GM12878 (cell line): ENCODE data around the gene GRIK4. TPM values are rescaled to one million over a fixed set of nuclear protein-coding genes. Genes with fewer than 3 reads are reported as not detected.
A peak's percentile ranks its signal among the peaks of the same experiment; 100 is the strongest.

Source experiments
- ASH2L ChIP-seq: fragments of 300-600, 200-600 bp; sonication (generic); IDR thresholded peaks from 2 replicates; pipeline ENCODE4 v1.6.1; 2017; ENCODE audit warnings: low read depth, mild to moderate bottlenecking, borderline replicate concordance
- BHLHE40 ChIP-seq, 2 experiments: fragments of 450-650 bp in 1 of 2; IDR thresholded peaks; 2 replicates each; pipeline ENCODE4 v1.6.1; 2011 to 2017; ENCODE audit warnings: low read depth in 2 of 2, borderline replicate concordance in 1 of 2, improper control_type of control experiment in 1 of 2, low read length in 1 of 2, mild to moderate bottlenecking in 1 of 2
- CHD2 ChIP-seq: IDR thresholded peaks from 2 replicates; pipeline ENCODE4 v1.6.1; 2011; ENCODE audit warnings: low read depth, low read length, improper control_type of control experiment, borderline replicate concordance
- CHD4 ChIP-seq: fragments of 200-600 bp; sonication (generic); IDR thresholded peaks from 2 replicates; pipeline ENCODE4 v1.6.1; 2016; ENCODE audit warnings: mild to moderate bottlenecking
- CTCF ChIP-seq, 3 experiments: IDR thresholded peaks in 2 of 3; conservative IDR thresholded peaks in 1 of 3; 2 replicates each; pipeline ENCODE4 v1.5.1; 2011; ENCODE audit warnings: low read depth in 3 of 3, low read length in 3 of 3, mild to moderate bottlenecking in 3 of 3, control low read depth in 2 of 3, moderate library complexity in 2 of 3, inconsistent platforms in 1 of 3, mixed read lengths in 1 of 3; ENCODE audit not compliant: control insufficient read depth in 2 of 3, insufficient read depth in 1 of 3; ENCODE audit errors: extremely low read depth in 1 of 3
- EGR1 ChIP-seq, 2 experiments: IDR thresholded peaks; 1 replicate in 1 of 2; 2 replicates in 1 of 2; pipeline ENCODE4 v1.6.1; 2011 to 2012; ENCODE audit warnings: low read depth in 2 of 2, low read length in 2 of 2, borderline replicate concordance in 1 of 2, mild to moderate bottlenecking in 1 of 2, moderate library complexity in 1 of 2
- FOXK2 ChIP-seq: fragments of 450-650 bp; IDR thresholded peaks from 2 replicates; pipeline ENCODE4 v1.6.1; 2017; ENCODE audit warnings: mild to moderate bottlenecking, moderate library complexity
- HDAC2 ChIP-seq: fragments of 200-600 bp; sonication (generic); IDR thresholded peaks from 2 replicates; pipeline ENCODE4 v1.6.1; 2017
- KAT2A ChIP-seq: conservative IDR thresholded peaks from 2 replicates; pipeline ENCODE4 v1.6.1; 2011; ENCODE audit warnings: low read depth, low read length; ENCODE audit not compliant: control insufficient read depth
- MEF2A ChIP-seq: IDR thresholded peaks from 2 replicates; pipeline ENCODE4 v1.6.1; 2011; ENCODE audit warnings: low read depth, mild to moderate bottlenecking, low read length, moderate library complexity; ENCODE audit not compliant: insufficient read depth
- NBN ChIP-seq: fragments of 450-650 bp; IDR thresholded peaks from 2 replicates; pipeline ENCODE4 v1.6.1; 2016
- NFYA ChIP-seq: IDR thresholded peaks from 2 replicates; pipeline ENCODE4 v1.6.1; 2011; ENCODE audit warnings: low read depth, mild to moderate bottlenecking, low read length, improper control_type of control experiment, borderline replicate concordance
- NR2F1 ChIP-seq: fragments of 450-650 bp; conservative IDR thresholded peaks from 2 replicates; pipeline ENCODE4 v1.6.1; 2017; ENCODE audit warnings: mild to moderate bottlenecking
- POLR2A ChIP-seq: IDR thresholded peaks from 2 replicates; pipeline ENCODE4 v1.6.1; 2011; ENCODE audit warnings: low read depth, mild to moderate bottlenecking, low read length
- POU2F2 ChIP-seq: IDR thresholded peaks from 3 replicates; pipeline ENCODE4 v1.6.1; 2011; ENCODE audit warnings: low read depth, mild to moderate bottlenecking, low read length, borderline replicate concordance
- RELA ChIP-seq: fragments of 450-650 bp; IDR thresholded peaks from 2 replicates; pipeline ENCODE4 v1.8.0; 2014; ENCODE audit warnings: borderline replicate concordance; ENCODE audit not compliant: partially characterized antibody
- SMC3 ChIP-seq: IDR thresholded peaks from 2 replicates; pipeline ENCODE4 v1.6.1; 2011; ENCODE audit warnings: low read length, improper control_type of control experiment, borderline replicate concordance
- SRF ChIP-seq, 2 experiments: IDR thresholded peaks; 2 replicates each; pipeline ENCODE4 v1.6.1; 2011; ENCODE audit warnings: low read depth in 2 of 2, low read length in 2 of 2, mild to moderate bottlenecking in 1 of 2, moderate library complexity in 1 of 2
- TARDBP ChIP-seq: IDR thresholded peaks from 2 replicates; pipeline ENCODE4 v1.6.1; 2016; ENCODE audit warnings: borderline replicate concordance
- TCF12 ChIP-seq: IDR thresholded peaks from 2 replicates; pipeline ENCODE4 v1.6.1; 2011; ENCODE audit warnings: low read depth, mild to moderate bottlenecking, low read length
- YY1 ChIP-seq: IDR thresholded peaks from 2 replicates; pipeline ENCODE4 v1.6.1; 2011; ENCODE audit warnings: low read depth, mild to moderate bottlenecking, low read length
- ZNF217 ChIP-seq: fragments of 450-650 bp; IDR thresholded peaks from 2 replicates; pipeline ENCODE4 v1.6.1; 2017; ENCODE audit warnings: antibody characterized with exemption, mild to moderate bottlenecking
- ZNF274 ChIP-seq: IDR thresholded peaks from one replicate; pipeline ENCODE4 v1.8.0; 2011; ENCODE audit not compliant: insufficient read length, insufficient read depth
- ZNF384 ChIP-seq: IDR thresholded peaks from 2 replicates; pipeline ENCODE4 v1.6.1; 2012; ENCODE audit warnings: low read depth, mild to moderate bottlenecking, low read length, improper control_type of control experiment, borderline replicate concordance
- ZNF592 ChIP-seq: fragments of 450-650 bp; IDR thresholded peaks from 2 replicates; pipeline ENCODE4 v1.6.1; 2017; ENCODE audit warnings: mild to moderate bottlenecking, moderate library complexity
- ZNF622 ChIP-seq: fragments of 450-650 bp; IDR thresholded peaks from 2 replicates; pipeline ENCODE4 v1.6.1; 2017; ENCODE audit warnings: mild to moderate bottlenecking, inconsistent platforms
- ZSCAN29 ChIP-seq: fragments of 450-650 bp; IDR thresholded peaks from 2 replicates; pipeline ENCODE4 v1.6.1; 2017; ENCODE audit warnings: mild to moderate bottlenecking, moderate library complexity
- ZZZ3 ChIP-seq: IDR thresholded peaks from 2 replicates; pipeline ENCODE4 v1.6.1; 2011; ENCODE audit warnings: low read depth; ENCODE audit not compliant: control insufficient read depth, insufficient read length
- polyA plus RNA-seq, 11 experiments: library from polyadenylated mRNA; depleted of rRNA in 4 of 11; unstranded in 6 of 11; stranded (reverse) in 5 of 11; fragments of >200 nt; fragmentation: Nextera tagmentation in 4 of 11; fragmentation: Illumina TruSeq in 1 of 11; extraction: Ambion mirVana in 4 of 11; extraction: Trizol in 1 of 11; gene quantifications; 1 replicate in 1 of 11; 2 replicates in 10 of 11; pipeline versions ENCODE4 v1.2.1 to v1.2.3, GENCODE V29; 2011 to 2016; ENCODE audit warnings: inconsistent platforms in 2 of 11, missing spikeins in 2 of 11, low read depth in 1 of 11
- total RNA-seq, 4 experiments: library from RNA; depleted of rRNA in 3 of 4; stranded (reverse); fragments of >200 nt in 3 of 4; fragmentation: Illumina TruSeq in 1 of 4; extraction: Trizol in 1 of 4; gene quantifications; 2 replicates each; pipeline versions ENCODE4 v1.2.1 to v1.2.3, GENCODE V29; 2013 to 2021

GRIK4 gene
- total and polyA plus RNA-seq, 10 of the 15 experiments (the other 5 are each of a cell fraction or from before 2014, with no cell fraction given), result 0.33 to 3.6 (median 0.72) TPM

GRCh38 chr11:120511116-120511819, at the start of gene GRIK4 (continued):
- TF ChIP-seq ZNF592 (0 out of 2 replicates have a peak, but pooled peaks have one; percentile 20), CTCF (IDR thresholded peaks at IDR 0.05 in 2 of 3, conservative IDR thresholded peaks at IDR 0.05 in 1 of 3; ENCODE audit: control insufficient read depth in 2 of 3, extremely low read depth in 1 of 3, insufficient read depth in 1 of 3, low read depth in 3 of 3, low read length in 3 of 3) (peak; percentile 88 to 98 (median 92)), NBN (0 out of 2 replicates have a peak, but pooled peaks have one; percentile 31), FOXK2 (no peak), SRF (IDR thresholded peaks at IDR 0.05; ENCODE audit: low read depth in 2 of 2, low read length in 2 of 2) (no peak), RELA (no peak), NR2F1 (no peak), YY1 (peak; percentile 69), POLR2A (no peak), TCF12 (no peak), KAT2A (no peak), CHD2 (no peak), TARDBP (no peak), ZZZ3 (no peak), NFYA (no peak), ZNF274 (no peak), HDAC2 (no peak), SMC3 (peak; percentile 99), MEF2A (no peak), POU2F2 (0 out of 3 replicates have a peak, but pooled peaks have one; percentile 24), ZNF384 (no peak), ZNF622 (no peak), BHLHE40 (IDR thresholded peaks at IDR 0.05; ENCODE audit: borderline replicate concordance in 1 of 2, low read depth in 2 of 2, low read length in 1 of 2) (peak; percentile 39 to 69; a peak in 3 of 4 replicates), ASH2L (no peak), CHD4 (no peak), ZSCAN29 (no peak), ZNF217 (no peak), EGR1 (IDR thresholded peaks at IDR 0.05; ENCODE audit: borderline replicate concordance in 1 of 2, low read depth in 2 of 2, low read length in 2 of 2) (peak in 1 of 2 experiments; percentile 34; a peak in 1 of 3 replicates)
